Activated CD8-positive, alpha-beta memory T cell treated with anti-CD3 and anti-CD28 coated beads for 4 hours (primary cell): Measurements from ENCODE around the gene MKRN1.
A peak's percentile ranks its signal among the peaks of the same experiment; 100 is the strongest.
"Not testable (repeated sequence)": the region's sequence is repeated elsewhere in the genome, so short reads cannot be mapped to it uniquely, and the experiment has no call there.

Source experiments
- DNase-seq, 2 donors: peaks; one replicate each; pipeline ENCODE4 v3.0.0-alpha.2; 2020; ENCODE audit warnings: low read depth in 2 of 2

Gene MKRN1

DNA sequence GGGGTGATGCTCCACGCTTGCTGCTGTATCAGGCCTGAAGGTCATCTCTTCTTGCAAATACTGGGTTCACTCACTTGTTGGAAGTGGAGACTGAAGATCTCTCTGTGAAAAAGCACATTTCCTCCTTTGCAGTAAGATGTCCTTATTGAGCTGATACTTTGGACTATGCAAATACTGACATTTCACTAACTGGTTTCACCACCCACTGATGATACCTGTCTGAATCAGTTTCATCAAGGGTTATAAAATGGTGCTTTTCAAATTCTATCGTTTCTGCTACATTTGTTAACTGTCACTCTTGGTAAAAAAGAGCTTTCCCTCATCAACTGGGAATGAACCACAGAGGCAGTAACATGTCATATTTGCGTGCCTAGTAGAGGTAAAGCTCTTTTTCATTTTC is 39.9 kb downstream of the MKRN1 start:
- no peak for DNase-seq

DNA sequence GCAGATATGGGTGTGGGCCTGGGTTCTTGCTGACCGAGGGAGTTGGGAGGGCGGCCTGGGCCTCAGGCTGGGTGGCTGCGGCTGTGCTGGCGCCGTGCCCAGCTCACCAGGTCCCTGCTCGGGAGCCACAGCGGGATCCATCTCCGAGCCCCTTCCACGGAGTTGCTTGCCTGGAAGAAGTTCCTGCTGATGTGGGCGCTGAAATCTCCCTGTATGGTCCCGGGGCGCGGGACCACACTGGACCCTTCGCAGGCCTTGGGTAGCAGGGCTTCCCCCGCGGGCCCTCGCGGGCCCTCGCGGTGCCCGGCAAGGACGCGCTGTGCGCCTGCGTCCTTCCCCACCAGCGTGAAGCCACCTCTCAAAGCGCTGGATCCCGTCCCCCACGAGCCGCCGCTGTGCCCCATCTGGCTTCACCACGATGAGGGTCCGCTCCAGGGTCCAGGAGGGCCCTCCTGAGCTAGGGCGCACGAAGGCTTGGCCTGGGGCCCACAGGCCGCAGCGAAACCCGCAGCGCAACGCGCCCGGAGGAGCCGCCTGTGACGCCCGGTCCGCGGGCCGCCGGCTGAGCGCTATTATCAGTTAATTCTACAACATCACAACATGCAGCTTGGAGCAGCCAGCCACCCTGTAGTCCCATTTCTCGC is 43.9 kb downstream of the MKRN1 start:
- DNase-seq, result no peak

DNA sequence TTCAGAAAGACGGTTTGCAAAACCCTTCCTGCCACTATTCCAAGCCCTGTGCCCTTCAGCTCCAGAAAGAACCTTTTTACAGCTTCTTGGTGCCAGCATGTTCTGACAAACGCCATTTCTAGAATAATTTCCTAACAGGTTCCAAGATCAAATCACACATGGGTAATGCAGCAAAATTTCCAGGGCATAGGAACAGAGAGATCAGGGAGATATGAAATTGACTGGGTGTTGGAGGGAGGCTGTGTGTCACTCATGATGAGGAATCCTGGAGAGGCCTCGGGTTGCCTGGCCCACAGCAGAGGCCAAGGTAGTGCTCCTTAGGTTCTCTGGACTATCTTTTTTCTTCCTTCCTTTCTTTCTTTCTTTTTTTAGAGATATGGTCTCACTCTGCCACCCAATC is 45.9 kb downstream of the MKRN1 start:
- DNase-seq, result no peak

DNA sequence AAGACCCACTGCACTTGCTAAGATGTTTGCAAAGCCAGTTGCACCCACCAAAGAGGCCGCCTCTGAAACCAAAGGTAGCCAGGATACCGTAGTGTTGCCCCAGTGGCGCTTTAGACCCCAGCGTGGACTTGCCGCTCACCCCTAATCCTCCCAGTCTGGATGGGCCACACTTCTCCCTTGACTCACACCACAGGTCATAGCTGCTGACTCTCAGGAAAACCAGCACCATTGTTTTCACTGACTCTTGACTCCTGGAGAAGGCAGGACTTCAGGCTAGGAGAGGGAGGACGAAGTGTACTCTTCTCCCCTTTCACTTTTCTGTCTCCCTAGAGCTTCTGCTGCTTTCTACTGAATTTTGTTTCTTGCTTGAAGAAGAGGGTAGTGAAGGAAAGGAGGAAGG is 53.2 kb downstream of the MKRN1 start:
- DNase-seq, result no peak

DNA sequence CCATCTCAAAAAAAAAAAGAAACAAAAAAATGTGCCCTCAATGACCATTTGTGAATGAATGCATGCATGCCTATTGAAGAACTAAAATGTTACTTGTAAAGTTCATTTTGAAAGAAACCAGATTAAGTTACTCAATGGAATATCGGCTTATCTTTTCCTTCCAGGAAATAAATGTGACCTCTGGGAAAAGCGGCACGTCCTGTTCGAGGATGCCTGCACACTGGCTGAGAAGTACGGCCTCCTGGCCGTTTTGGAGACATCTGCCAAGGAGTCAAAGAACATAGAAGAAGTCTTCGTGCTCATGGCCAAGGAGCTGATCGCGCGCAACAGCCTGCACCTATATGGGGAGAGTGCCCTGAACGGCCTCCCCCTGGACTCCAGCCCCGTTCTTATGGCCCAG is 53.6 kb downstream of the MKRN1 start:
- DNase-seq, result no peak

DNA sequence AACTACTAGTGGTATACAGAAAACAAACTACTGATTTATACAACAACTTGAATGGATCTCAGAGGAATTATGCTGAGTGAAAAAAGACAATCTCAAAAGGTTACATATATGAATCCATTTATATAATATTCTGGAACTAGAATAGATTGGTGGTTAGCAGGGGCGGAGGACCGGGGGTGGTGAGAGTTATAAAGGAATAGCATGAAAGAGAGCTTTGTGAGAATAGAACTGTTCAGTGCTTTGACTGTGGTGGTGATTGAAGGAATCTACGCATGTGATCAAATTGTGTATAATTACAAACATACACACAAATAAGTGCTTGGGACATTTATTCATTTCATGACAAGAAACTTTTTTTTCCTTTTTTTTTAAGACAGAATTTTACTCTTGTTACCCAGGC is 55.8 kb downstream of the MKRN1 start:
- DNase-seq, result no peak

DNA sequence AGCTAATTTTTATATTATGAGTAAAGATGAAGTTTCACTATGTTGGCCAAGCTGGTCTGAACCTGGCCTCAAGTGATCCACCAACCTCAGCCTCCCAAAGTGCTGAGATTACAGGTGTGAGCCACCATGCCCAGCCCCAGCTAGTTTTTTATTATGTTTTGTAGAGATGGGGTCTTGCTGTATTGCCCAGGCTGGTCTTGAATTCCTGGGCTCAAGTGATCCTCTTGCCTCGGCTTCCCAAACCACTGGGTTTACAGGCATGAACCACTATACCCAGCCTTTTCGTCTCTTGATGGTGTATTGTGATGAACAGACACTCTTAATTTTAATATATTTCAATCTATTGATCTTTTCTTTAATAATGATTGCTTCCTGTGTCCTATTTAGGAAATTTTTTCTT is 57.8 kb downstream of the MKRN1 start:
- no peak for DNase-seq

DNA sequence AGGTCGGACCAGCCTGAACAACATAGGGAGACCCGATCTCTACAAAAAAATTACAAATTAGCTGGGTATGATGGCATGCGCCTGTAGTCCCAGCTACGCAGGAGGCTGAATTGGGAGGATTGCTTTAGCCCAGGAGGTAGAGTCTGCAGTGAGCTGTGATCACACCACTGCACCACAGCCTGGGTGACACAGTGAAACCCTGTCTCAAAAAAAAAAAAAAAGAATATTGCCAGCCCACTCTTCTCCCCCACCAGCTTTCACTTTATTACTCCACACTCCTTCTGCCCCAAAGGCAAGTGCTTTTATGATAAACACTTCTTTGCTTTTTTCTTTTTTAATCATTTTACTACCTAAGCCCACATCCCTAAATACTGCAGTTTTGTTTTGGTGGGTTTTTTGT is 60.7 kb downstream of the MKRN1 start:
- no peak for DNase-seq

DNA sequence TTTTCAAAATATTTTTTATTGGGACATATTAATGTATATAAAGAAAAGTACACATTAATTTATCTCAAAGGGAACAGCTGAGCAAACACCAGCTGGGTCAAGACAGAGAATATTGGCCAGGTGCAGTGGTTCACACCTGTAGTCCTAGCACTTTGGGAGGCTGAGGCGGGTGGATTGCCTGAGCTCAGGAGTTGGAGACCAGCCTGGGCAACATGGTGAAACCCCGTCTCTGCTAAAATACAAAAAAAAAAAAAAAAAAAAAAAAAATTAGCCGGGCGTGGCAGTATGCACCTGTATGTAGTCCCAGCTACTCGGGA is 61.2 kb downstream of the MKRN1 start:
- not testable (repeated sequence) for DNase-seq

DNA sequence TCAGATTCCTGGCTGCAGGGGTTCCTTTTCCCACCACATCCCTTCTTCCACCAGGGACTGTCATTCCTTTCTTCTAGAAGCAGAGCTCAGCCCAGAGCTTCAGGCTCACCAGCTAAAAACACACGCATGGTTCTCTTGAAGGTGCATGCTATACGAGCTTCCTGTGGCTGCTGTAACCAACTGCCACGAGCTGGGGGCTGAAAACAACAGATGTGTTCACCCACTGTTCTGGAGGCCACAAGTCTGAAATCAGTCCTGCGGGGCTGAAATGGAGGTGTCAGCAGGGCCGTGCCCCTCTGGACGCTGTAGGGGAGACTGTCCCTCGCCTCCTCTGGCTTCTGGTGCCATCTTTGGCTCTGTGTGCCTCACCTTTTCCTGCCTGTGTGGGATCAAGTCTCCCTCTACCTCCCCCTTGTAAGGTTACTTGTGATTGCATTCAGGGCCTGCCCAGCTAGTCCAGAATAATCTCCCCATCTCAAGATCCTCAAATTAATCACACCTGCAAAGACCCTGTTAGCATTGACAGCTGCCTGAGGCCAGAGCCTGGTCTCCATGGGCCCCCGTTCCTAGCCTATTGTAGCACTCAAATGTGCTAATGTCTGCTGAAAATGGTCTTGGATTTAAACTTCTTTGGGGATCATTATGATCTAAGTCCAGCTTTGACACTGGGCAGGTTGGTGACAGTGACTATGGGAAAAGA is 61.7 kb downstream of the MKRN1 start:
- no peak for DNase-seq

DNA sequence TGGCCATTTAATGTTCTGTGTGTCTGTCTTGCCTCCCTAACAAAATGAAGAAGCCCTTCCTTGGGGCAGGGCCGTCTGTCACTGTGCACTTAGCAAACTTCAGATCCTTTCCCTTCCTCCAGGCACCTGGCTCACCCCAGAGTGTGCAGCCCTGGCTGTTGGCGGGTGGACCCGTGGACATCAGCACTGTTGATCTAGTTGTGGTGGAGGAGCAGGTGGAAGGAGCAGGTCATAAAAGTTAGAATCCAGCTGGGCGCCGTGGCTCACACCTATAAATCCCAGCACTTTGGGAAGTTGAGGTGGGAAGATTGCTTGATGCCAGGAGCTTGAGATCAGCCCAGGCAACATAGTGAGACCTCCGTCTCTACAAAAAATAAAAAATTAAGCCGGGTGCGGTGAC is 62.7 kb downstream of the MKRN1 start:
- no peak for DNase-seq

DNA sequence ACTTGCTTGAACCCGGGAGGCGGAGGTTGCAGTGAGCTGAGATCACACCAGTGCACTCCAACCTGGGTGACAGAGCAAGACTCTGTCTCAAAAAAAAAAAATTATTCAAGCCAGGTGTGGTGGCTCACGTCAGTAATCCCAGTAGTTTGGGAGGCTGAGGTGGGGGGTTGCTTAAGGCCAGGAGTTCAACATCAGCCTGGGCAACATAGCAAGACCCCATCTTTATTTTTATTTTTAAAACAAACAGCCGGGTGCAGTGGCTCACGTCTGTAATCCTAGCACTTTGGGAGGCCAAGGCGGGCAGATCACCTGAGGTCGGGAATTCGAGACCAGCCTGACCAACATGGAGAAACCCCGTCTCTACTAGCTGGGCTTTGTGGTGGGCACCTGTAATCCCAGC is 63.5 kb downstream of the MKRN1 start:
- DNase-seq, result not testable (repeated sequence)

DNA sequence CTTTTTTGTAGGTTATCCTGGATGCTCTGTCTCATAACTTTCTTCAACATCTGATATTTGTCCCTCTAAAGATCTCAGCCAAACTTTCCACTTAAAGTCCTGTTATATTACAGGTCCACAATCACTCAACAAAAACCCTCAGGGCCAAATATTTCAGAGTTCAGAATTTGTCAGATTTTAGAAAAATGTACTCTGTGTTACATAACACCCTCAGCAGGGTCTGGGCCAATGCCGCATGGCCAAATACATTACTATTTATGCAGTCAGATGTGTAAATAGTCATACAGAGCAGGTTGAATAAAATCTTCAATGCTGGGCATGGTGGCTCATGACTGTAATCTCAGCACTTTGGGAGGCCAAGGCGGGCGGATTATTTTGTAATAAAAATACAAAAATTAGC is 63.9 kb downstream of the MKRN1 start:
- DNase-seq, result no peak

DNA sequence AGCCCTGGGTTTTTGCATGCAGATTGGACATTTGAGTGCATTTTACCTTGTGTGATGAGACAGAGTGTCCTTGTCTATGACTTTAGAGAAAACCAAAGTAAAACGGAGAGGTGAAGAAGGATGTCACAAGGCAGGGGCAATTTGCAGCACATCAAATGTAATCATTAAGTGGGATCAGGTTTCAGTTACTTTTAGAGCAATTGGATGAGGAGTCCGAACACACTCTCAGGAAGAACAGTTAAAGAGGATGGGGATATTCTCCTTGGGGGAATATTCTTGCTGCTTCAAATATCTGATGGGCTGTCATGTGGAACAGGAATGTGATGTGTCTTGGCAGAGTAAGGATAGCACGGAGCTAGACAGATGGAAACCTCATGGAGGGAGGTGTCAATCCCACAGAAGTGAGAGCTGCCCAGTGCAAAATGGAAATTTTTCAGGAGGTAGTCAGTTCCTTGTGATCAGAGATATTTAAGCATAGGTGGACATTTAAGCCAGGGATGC is 74.7 kb downstream of the MKRN1 start:
- DNase-seq, result no peak

DNA sequence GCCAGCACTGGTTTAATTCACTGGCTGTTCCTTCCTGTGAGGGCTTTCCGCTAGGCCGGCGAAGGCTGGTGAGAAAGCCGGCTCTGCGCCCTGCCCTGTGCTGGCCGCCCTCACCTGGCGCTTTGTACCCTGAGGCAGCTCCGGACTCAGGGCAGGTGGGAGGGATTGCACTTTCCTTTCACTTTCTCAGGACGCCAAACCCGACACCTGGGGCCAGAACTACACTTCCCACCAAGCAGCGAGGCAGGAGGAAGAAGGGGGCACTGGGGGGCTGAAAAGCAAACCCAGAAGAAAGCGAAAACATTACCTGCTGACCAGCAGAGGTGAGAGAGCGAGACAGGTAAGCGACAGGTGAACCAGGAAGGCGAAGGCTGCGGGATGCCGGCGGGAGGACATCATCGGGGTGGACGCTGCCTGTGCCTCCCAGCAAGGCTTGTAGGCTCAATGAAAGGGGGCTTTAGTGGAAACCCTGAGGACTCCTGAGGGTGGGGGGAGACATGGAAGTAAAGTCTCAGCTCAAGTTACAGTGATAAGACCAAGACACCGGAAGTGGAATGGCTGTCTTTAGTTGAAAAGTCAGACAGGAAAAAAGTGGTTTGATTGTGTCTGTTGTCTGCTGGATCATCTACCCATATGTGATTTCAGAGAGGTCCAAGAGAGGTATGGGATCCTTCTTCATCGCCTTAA is 75.3 kb downstream of the MKRN1 start, which contains the start of gene RAB19:
TSS of gene RAB19 (plus strand) at position 181 of the 687 bp plus-strand sequence. CDS start 3,589 bp downstream, outside the sequence.
- DNase-seq, result peak; percentile 10 to 28
